Stimulated activated CD8-positive, alpha-beta memory T cell treated with anti-CD3 and anti-CD28 coated beads, Interleukin-4, amount 100 ng/mL, for 4 hours (primary cell): Measurements from ENCODE around the gene ERI3.

Experiments
- DNase-seq, 2 donors: peaks; one replicate each; pipeline ENCODE4 v3.0.0-alpha.2; 2020; ENCODE audit warnings: low read depth in 2 of 2, low spot score in 1 of 2

Gene ERI3

DNA sequence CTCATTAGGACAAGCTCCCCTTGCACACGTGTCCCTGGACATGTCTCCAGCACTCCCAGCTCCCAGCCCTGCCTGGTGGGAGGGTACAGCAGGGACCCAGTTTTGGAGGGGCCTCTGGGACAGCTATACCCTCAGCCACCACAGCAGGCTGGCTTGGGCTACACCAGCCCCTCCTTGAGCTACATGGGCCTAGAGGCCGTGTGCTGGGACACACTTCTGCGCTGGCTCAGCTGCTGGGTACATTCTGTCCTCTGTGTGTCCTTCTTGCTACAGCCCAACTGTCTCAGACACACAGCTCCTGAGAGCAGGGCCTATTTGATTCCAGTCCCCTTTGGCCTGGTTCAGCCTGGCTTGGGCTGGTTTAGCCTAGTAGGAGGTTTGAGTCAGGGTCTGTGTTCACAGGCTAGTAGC, 115.1 kb downstream of the ERI3 start:
- DNase-seq: no peak

DNA sequence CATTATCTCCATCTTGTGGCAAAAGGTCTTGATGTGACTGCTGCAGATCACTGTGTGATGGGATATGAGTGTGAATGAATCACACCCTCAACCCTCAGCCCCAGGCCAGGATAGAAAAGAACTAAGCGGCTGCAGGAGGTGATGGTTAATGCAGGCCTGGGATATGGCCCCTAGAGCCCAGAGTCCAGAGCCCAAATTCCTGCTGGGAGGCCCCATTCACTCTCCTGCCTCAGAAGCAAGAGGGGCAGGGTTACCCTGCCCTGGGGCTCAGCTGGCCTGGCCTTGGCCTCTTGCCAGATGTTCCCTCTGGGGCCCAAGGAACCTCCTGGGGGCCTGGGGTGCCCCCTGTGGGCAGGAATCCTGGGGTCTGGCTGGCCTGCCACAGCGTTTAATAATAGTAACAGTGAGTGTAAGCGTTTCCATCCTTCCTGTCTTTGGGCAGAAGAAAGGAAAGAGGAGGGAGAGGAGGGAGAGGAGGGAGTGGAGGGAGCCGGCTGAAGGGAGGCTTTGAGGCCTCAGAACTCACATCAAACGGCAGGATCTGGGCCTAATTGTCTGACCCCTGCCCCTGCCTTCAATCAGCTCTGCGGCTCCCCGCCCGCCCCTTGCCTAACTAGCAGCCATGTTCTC, 115.6 kb downstream of the ERI3 start:
- DNase-seq: no peak

GRCh38 chr1:44238660-44239059, 116.4 kb downstream of the ERI3 start:
- no peak for DNase-seq

- peak in 1 of 2 donors; percentile 13 for DNase-seq
These were observed 117.2 kb downstream of the ERI3 start for GRCh38 chr1:44237721-44238457.

- DNase-seq: no peak
These were observed 118.4 kb downstream of the ERI3 start for GRCh38 chr1:44236490-44237272.

- DNase-seq: no peak
These were observed 119.2 kb downstream of the ERI3 start for GRCh38 chr1:44235808-44236207.

- no peak for DNase-seq
These were observed 121.5 kb downstream of the ERI3 start for GRCh38 chr1:44233593-44233992.

GRCh38 chr1:44230796-44231195, 124.3 kb downstream of the ERI3 start:
- DNase-seq: no peak

DNA sequence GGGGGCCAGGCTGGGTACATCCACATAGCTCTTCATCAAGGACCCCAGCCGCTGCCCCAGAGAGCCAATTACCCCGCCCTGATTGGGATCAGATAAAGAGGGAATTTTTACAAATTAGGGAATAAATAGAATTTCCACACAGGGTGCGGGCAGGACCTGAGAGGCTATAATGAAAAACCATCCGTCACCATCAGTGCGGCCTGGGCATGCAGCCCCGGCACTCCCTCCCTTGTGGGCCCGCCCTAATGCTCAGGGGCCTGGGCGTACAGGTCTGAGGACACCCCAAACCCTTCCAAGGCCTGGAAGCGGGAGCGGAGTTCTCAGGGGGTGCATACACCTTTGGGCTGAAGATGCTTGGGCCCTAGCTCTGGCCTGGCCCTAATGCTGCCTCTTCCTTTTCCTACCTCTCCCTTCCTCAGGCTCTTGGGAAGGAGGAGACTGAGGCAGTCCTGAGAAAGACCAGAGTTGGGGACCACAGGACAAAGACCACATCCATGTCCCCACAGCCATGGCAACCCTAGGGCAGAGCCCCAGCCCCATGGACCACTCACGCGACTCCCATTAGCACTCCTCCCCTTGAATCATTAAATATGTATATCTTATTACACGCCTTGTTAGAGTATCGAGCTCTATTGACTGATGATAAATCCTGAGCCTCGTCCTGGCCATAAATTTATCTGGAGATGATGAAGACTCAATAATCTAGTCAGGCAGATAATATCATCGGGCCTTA, 125.5 kb downstream of the ERI3 start:
- no peak for DNase-seq

DNA sequence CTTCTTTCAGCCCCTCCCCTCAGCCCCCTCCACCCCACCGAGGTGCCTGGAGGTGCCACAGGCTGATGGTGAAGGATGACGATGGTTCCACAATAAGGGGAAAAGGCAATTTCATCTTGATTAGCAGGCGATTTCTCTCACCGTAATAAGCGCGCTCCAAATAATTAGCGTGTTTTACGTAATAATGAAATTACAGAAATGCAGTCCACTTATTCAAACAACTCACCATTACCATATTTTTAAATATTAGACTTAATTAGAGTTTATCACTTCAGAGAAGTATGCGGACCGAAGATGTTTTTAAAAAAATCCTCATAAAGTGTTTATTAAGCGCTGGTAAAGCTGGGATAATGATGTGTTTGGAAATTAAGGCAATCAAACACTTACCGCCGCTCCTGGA, 126.8 kb downstream of the ERI3 start:
- no peak for DNase-seq

DNA sequence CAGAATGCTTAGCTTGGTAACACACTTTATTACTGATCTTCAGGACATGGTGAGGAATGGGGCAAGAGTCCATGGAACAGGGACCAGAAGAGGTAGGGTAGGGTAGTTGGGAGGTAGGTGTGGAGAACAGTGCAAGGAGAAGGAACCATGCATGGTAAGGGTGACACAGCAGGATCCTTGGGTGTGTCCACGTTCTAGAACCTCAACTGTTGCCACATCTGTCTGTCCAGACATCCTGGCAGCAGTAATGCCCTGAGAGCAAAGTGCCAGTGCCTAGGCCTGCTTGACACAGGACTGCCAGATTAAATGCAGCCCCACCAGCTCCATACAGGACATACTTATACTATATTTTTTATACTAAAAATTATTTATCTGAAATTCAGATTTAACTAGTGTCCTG, 127.8 kb downstream of the ERI3 start:
- DNase-seq: no peak

DNA sequence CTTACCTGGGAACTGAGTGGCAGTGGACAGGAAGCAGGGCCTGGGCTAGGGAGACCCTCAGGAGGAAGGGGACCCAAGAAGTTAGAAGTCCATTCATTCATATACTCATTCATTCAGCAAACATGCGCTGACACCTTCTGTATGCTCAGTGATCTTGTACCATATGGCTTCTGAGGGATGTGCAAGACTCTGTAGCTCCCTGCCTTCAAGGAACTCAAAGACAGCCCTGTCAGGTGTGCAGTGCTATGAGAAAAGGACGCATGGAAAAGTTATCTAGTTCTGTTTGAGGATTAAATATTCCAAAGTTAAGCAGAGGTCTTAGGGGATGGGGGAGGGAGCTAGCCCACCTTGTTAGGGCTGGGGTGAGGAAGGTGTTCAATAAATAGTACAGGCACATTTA, 129.3 kb downstream of the ERI3 start:
- no peak for DNase-seq

DNA sequence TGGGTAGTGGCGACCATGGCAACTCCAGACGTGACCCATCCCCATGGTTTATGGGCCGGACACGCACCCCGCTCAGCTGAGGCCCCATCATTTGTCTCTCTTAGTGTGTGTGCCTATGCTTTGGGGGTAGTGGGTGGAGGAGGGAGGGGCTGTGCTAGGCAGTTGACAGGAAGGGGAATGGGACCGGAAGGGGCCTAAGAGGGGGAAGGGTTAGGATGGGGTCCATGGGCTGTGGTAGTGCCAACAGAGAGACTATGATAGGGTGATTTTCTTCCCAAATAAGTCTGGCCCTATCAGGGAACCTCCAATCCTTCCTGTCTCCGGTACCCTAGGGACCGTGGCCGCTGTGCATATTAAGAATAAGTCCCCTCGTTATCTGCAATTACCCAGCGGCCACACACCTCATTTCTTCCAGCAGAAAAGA, 131.9 kb downstream of the ERI3 start:
- no peak for DNase-seq

DNA sequence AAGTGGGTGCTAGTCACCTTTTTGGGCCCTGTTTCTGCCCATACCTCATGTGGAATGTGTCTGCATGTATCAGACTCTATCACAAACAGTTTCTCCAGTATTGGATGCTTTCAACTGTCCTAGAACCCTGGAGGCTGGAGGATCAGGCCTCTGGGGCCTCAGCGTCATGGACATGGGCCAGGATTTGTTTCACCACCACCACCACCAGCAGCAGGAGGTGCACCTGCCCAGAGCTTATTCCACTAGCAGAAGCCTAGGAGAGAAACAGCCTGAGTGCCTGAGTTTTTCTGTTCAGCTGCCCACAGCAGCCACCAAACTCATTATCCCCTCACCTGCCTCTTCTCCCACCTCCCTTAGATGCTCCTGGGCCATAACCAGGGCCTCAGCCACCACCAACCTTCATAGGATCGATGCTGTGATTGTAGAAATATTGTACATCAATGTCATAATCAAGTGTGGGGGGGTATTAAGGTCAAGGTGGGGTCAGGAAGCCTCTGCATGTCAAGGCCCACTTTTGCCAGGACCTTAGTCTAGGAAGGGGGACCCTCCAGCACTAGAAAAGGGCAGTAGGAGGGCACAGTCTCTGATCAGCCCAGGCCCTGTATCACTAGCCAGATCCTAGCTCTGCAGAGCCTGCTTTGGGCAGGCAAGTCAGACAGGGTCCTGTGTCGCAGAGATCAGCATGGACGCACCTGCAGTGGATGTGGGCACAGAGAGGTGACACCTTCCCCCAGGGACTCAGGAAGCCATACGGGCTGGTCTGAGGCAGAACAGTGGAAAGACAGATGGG, 132.5 kb downstream of the ERI3 start:
- no peak for DNase-seq

DNA sequence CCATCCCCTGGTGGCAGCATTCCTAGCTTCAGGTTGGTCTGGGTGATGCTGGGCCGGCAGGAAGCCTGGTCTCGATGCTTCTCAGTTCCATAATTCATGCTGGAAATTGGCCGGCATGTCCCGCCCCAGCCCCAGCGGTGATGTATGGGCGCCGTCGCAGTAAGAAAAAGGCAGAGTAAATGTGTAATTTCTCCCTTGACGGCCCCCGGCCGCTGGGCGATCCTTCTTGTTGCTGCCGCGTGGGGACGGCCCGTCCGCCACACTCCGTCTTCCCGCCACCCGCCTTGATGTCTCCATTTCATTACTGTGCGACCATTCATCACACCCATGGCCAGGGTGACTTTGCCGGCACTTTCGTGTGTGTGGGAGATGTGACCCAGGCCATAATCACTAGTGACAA, 133.3 kb downstream of the ERI3 start:
- DNase-seq: no peak

- DNase-seq: no peak
These were observed 134.3 kb downstream of the ERI3 start for GRCh38 chr1:44220755-44221154.

DNA sequence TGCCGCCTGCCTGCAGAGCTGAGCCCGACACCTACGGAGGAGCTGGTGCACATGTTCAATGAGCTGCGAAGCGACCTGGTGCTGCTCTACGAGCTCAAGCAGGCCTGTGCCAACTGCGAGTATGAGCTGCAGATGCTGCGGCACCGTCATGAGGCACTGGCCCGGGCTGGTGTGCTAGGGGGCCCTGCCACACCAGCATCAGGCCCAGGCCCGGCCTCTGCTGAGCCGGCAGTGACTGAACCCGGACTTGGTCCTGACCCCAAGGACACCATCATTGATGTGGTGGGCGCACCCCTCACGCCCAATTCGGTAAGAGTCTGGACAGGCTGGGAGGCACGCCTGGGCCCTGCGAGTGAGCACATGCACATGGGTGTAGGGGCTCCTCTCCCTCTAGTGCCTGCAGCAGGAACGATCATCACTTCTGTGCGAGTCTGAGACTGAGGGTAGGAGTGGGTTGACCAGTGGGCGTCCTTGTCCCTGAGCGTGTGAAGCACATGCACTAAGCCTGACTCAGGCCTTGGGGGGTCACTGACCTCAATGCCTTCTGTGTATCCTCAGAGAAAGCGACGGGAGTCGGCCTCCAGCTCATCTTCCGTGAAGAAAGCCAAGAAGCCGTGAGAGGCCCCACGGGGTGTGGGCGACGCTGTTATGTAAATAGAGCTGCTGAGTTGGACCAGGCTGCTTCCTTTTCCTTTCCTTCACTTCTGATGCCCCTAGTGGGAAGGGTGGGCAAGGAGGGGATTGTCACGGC, 134.9 kb downstream of the ERI3 start:
- DNase-seq: no peak

DNA sequence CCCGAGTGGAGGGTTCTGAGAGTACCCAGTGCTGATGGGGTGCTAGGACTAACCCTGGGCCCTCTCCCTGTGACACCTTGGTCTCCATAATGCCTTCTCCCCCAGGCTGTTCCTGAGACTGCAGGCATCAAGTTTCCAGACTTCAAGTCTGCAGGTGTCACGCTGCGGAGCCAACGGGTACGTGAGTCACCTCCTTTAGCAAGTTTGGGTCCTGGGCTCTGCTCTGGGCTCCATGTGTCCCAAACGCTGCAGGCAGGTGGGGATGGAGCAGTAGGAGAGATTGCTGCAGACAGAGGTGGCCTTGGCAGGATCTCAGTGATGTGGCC, 135.8 kb downstream of the ERI3 start:
- DNase-seq: no peak

GRCh38 chr1:44218503-44219300, 136.4 kb downstream of the ERI3 start:
- DNase-seq: no peak
